DMS 273 treated with DMSO at 0.1 percent for 48 hours (cell line): Measurements from ENCODE around the gene SETD5.

Source experiments
- DNase-seq: peaks from one replicate; lab custom pipeline; 2025; lab: John Stamatoyannopoulos, UW

Gene SETD5

GRCh38 chr3:9514306-9514705, 116.9 kb downstream of the SETD5 start:
- no peak for DNase-seq

GRCh38 chr3:9514956-9515355, 117.5 kb downstream of the SETD5 start:
- no peak for DNase-seq

- no peak for DNase-seq
These were observed 127.7 kb downstream of the SETD5 start for GRCh38 chr3:9525078-9525477.
